Measurements from ENCODE around the gene ZBTB11.

DNA sequence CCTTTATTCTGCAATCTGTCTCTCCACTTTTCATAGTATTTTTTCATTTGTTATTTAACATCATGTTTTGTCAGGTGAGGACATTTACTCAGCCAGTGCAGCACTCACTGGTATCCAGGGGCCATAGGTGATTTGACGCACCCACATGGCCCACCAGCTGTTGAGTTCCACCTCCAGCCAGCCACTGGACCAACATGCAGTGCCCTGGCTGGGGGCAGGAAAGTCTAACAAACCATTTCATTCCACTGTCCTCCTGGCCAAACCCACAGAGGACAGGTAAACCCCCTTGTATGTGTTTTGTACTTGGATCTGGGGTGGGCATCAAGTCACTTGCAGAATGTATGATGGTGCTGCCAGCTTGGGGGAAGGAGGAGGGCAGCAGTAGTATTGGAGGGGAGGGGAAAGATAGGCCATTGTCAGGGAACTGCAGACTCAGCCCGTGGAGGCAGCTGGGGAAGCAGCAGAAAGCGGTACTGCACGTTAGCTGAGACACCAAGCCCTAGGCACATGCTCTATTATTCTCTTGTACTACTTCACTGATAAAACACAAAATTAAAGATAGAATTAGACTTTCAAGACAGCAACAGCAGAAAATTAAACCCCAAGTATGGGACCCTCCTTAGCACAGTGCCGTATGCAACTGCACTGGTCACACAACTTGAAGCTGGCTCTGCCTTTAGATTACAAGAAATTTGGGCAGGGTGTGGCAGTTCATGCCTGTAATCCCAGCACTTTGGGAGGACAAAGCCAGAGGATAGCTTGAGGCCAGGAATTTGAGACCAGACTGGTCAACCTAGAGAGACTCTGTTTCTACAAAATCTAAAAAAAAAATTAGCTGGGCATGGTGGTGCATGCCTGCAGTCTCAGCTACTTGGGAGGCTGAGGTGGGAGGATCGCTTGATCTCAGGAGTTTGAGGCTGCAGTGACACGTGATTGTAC, 25.0 kb upstream of the ZBTB11 start:
- TF ChIP-seq, protein P1, sequence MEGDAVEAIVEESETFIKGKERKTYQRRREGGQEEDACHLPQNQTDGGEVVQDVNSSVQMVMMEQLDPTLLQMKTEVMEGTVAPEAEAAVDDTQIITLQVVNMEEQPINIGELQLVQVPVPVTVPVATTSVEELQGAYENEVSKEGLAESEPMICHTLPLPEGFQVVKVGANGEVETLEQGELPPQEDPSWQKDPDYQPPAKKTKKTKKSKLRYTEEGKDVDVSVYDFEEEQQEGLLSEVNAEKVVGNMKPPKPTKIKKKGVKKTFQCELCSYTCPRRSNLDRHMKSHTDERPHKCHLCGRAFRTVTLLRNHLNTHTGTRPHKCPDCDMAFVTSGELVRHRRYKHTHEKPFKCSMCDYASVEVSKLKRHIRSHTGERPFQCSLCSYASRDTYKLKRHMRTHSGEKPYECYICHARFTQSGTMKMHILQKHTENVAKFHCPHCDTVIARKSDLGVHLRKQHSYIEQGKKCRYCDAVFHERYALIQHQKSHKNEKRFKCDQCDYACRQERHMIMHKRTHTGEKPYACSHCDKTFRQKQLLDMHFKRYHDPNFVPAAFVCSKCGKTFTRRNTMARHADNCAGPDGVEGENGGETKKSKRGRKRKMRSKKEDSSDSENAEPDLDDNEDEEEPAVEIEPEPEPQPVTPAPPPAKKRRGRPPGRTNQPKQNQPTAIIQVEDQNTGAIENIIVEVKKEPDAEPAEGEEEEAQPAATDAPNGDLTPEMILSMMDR (IDR thresholded peaks at IDR 0.05): no peak
- TF ChIP-seq POLR2A (IDR thresholded peaks at IDR 0.05): no peak
- TF ChIP-seq EP300 (IDR thresholded peaks at IDR 0.05): no peak
